Skeletal muscle cell (primary cell): ENCODE data around the gene STKLD1.
"Not testable (repeated sequence)": the region's sequence is repeated elsewhere in the genome, so short reads cannot be mapped to it uniquely, and the experiment has no call there.

Source experiments
- DNase-seq: peaks from one replicate; pipeline ENCODE4 v3.0.0-alpha.2; 2010; ENCODE audit warnings: low read depth
- H3K4me3 ChIP-seq: 2 replicates; pipeline ENCODE4 v1.5.1; 2011; ENCODE audit warnings: low read depth, mild to moderate bottlenecking, control low read depth, low read length, moderate library complexity

The STKLD1 gene

GRCh38 chr9:133359399-133360175 lies 16.6 kb upstream of the STKLD1 start:
- H3K4me3 ChIP-seq = no peak overlapping the region
- no peak for DNase-seq

DNA sequence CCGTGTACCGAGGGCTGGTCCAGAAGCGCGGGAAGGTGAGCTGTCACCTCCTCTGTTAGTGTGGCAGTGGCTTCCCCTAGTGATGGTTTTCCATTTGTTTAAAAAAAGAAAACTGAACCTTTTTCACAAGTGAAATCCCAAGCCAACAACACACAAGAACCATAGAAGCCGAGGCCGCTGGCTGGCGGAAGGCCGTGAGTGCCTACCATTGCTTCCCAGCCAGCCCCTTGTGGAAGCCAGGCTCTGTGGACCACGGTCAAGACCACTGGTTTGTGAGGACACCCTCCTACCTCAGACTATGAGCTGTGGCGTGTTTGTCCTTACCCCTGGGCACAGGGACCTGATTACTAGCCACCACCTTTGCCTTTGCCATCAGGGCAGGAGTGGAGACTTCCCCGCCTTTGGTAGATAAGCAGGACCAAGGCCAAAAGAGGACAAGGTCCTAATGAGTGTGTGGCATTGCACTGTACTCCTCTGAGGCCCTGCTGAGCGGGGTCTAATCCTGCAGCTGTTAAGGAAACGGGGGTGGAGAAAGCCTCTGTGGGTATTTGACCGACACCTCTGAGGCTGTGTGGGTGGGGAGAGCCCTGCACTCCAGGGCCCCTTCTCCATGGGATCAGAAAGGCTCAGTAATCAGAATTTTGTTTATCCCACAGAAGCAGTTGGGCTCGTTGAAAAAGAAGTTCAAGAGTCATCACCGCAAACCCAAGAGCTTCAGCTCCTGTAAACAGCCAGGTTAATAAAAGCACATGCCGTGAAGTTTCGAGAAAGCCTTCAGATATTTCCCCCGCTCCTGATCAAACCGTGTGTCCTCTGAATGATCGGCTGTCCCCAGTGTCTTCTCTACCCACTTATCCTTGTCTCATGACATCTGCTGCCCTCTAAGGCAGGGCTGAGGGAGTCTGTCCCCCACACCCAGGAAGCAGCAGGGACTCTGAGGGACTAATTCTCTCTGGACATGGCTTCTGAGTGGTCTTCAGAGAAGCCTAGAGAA lies 15.5 kb upstream of the STKLD1 start:
- H3K4me3 ChIP-seq = no peak overlapping the region
- no peak for DNase-seq

DNA sequence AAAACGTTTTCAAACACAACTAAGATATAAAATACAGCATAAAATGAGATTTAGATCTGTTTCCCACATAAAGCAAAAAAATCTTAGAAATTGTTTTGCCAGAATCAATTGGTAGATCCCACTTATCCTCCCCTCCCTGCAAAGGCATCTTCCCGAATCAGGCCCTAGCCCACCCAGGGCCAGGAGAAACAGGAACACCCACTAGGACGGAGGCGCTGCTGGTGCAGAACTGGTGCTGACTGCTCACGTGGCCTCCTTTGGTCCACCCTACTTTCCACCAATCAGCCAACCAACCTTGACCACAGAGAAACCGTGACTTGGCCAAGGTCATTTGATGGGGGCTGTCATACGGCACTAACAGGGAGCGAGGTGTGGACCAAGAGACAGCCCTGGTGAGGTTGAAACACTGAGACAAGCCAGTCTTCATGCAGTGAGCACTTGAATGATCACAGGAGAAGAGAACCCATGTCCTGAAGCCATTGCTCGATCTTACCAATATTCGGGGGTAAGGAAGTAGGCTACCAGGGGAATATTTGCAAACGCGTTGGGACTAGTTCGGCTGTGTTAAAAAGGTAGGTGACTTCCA lies 14.6 kb upstream of the STKLD1 start:
- H3K4me3 ChIP-seq = no peak overlapping the region
- DNase-seq = no peak

DNA sequence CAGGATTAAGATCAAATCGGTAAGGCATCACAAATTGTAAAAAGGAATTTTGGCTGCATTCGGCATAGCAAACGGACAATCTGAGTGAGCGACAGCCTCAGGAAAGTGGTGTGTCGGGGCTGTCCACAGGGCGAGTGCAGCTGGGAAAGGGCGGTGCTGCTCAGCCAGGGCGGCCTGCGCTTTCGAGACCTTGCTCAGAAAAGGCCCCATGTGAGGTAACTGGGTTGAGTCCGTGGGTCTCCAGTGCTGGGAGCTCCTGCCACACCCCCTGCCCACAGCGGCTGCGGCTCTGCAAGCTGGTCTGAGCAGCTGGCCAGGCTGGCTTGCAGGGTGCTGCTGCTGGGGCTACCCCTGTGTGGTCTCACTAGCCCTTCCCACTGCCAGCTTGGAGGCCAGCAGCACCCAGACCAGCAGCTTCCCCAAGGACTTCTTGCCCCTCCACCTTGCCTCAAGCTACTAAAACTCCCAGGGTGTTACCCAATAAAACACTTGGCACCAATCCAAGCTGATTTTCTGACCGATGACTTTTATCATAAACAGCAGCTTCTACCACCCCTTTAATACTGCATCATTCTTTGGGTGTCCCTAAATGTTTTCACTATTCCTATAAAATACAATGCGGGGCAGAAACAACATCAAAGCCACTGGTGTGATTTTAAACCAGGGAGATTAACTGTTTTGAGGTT lies 13.7 kb upstream of the STKLD1 start:
- no peak for DNase-seq
- no peak overlapping the region for H3K4me3 ChIP-seq

DNA sequence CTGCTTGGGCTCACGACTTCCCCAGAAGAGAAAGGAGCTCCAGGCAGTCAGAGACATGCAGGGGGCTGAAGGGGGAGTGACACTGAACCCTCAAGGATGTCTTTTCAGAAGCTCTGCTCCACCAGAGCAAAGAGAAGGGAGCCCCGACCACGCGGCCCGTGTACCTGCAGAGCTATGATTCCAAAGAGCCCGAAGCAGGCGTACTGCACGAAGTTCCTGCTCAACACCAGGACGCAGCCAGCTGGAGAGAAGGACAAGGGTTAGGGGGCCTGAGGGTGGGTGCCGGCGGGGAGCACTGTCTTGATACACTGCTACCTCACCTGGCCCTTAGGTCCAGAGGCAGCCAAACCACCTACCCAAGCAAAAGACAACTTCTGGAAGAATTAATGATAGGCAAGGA lies 9.7 kb upstream of the STKLD1 start:
- no peak overlapping the region for H3K4me3 ChIP-seq
- no peak for DNase-seq

- no peak overlapping the region for H3K4me3 ChIP-seq
- DNase-seq = no peak
Observed at GRCh38 chr9:133367221-133367620, 8.9 kb upstream of the STKLD1 start.

DNA sequence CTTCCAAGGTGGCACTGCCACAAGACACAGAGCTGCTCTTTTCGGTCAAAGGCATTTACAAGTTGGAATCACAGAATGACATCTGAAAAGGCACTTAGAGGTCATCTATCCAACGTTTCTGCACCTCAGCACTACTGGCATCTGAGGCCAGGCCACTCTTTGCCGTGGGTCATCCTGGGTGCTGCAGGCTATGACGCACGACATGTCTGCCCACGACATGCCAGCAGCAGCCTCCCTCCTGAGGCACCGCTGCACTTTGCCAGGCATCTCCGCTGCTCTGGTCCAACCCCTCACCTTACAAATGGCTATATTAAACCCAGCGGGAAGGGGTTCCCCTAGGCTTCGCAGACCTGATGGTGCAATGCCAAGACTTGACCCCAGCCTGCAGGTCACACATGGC lies 8.4 kb upstream of the STKLD1 start:
- no peak for DNase-seq
- H3K4me3 ChIP-seq = no peak overlapping the region

DNA sequence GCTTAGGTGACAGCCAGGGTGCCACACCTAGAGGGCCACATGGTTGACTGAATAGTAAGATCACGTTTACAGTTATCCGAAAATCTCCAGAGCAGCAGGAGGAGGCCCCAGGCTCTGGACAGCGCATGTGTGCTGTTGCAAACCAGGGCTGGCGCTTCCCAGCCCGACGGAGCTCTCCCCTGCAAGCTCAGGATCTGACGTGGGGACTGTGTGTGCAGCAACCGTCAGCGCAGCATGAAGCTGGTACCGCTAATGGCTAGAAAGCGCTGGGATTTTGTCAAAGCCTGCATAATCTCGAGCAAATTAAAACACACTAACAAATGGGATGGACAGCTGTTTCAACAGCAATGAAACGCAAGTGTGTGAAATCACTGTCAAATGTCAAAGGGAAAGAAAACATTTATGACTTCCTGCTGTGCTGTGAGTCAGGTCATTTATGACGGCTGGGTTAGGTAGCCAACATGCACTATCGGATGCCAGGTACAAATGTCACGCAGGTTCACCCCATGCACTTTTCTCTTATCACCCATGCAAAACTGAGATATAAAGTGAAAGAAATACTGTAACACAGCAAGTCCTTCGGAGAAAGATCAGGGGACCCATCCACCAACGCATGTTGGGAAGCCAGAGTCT lies 7.8 kb upstream of the STKLD1 start:
- DNase-seq = no peak
- no peak overlapping the region for H3K4me3 ChIP-seq

DNA sequence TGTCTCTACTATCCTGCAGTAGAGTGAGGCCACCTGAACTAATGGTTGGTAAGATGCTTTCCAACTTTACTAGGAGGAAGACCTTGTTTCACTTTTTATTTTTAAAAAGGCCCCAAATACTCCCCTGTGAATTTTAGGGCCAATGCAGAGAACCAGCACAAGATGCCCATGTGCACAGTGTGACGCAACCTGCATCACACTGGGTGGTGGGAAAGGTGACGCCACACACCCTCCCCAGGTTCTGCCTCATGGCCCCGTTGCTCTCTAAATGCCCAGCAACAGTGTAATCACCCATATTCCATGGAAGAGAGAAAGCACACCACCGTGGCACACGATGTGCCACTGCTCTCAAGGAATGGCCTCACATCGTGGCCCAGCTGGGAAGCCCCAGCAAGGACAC lies 6.7 kb upstream of the STKLD1 start:
- no peak for DNase-seq
- no peak overlapping the region for H3K4me3 ChIP-seq

- no peak overlapping the region for H3K4me3 ChIP-seq
- DNase-seq = no peak
Observed at GRCh38 chr9:133369933-133370332, 6.2 kb upstream of the STKLD1 start.

DNA sequence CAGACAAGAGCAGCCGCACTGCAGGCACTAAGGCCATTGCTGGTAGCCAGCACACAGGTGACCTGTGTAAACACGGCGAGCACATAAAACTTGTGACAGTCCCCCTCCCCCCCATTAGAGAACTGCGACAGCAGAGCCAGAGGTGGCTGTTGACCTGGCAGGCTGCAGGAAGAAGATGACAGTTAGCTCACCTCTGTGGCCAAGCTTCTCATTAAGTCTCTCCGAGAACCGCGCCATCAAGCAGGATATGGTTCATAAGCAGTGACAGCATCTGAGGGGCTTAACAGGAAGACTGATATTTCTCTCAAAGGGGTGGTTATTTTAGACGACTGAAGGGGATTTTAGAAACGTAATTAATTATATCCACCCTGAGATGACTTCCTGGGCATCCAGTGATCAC lies 5.5 kb upstream of the STKLD1 start:
- no peak overlapping the region for H3K4me3 ChIP-seq
- no peak for DNase-seq

- no peak for DNase-seq
- no peak overlapping the region for H3K4me3 ChIP-seq
Observed at GRCh38 chr9:133371261-133371711, 4.9 kb upstream of the STKLD1 start.

- no peak for DNase-seq
- no peak overlapping the region for H3K4me3 ChIP-seq
Observed at GRCh38 chr9:133372144-133372543, 4.0 kb upstream of the STKLD1 start.

- no peak for DNase-seq
Observed at GRCh38 chr9:133374612-133375115, 1.5 kb upstream of the STKLD1 start.

DNA sequence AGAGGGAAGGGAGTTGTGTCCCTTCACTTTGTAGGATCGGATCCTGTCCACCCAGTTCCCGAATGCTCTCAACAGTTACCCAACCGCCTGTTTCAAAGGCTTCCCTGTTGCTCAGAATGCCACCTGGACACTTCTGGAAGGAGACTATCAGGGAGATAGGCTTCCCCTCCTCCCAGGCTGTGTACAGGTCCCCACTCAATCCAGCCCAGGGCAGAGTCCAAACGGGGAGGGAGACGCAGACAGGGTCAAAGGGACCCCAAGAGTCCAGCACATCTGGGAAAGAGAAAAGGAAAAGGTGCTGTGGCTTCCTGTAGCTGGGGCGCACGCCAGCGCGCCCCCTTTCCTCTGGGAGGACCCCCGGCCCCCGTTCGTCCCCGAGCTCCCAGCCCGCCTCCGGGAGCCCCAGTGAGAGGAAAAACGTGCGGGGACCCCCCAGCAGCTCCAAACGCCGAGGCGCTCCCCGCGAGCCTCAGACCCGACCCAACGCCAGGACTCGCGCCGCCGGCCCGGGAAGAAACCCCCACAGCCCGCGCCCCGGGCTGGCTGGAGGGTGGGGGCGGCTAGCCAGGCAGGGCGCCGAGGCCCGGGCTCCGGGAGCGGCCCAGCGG lies 946 bp upstream of the STKLD1 start:
- H3K4me3 ChIP-seq = peak overlapping the region; percentile 95
- no peak for DNase-seq

More at GRCh38 chr9:133374612-133375115, 1.5 kb upstream of the STKLD1 start:
- H3K4me3 ChIP-seq = peak overlapping the region; percentile 95

DNA sequence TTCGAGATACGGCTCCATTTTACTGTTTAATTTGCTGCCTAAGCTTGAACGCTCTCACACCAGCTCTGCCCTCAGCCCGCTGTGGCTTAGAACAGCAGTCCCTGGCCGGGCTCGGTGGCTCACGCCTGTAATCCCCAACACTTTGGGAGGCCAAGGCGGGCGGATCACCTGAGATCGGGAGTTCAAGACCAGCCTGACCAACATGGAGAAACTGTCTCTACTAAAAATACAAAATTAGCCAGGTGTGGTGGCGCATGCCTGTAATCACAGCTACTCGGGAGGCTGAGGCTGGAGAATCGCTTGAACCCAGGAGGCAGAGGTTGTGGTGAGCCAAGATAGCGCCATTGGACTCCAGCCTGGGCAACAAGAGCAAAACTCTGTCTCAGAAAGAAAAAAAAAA lies 1.1 kb downstream of the STKLD1 start:
- H3K4me3 ChIP-seq, DNase-seq: not testable (repeated sequence)

DNA sequence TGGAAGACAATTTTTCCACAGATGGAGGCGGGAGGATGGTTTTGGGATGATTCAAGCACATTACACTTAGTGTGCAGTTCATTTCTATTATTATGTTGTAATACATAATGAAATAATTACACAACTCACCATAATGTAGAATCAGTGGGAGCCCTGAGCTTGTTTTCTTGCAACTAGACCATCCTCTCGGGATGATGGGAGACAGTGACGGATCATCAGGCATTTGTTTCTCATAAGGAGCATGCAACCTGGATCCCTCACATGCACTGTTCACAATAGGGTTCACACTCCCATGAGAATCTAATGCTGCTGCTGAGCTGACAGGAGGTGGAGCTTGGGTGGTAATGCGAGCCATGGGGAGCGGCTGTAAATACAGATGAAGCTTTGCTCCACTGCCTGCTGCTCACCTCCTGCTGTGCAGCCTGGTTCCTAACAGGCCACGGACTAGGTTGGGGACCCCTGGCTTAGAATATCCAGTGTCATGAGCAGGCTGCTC lies 1.6 kb downstream of the STKLD1 start:
- no peak for DNase-seq
- H3K4me3 ChIP-seq = no peak overlapping the region

GRCh38 chr9:133378408-133378962 lies 2.3 kb downstream of the STKLD1 start:
- no peak for DNase-seq
- no peak overlapping the region for H3K4me3 ChIP-seq
